ENCODE measurements around the gene KBTBD3. TPM values are rescaled to one million over a fixed set of nuclear protein-coding genes. Genes with fewer than 3 reads are reported as not detected.

Gene KBTBD3
- total RNA-seq = 5.5 and 5.8 TPM in 2 replicates

GRCh38 chr11:106076919-106077608 is at the start of gene KBTBD3:
Gene KBTBD3 (minus strand): TSS chr11:106077347. CDS start chr11:106059097, 18,250 bp downstream.

GRCh38 chr11:106077609-106078455 is 685 bp upstream of the KBTBD3 start, which contains the start of gene AASDHPPT:
Gene AASDHPPT (plus strand): TSS chr11:106077662. CDS start chr11:106077711, 49 bp downstream.

GRCh38 chr11:106021967-106022794 is 55.0 kb downstream of the KBTBD3 start, which contains the start of gene MSANTD4:
Gene MSANTD4 (minus strand): TSS chr11:106022240. CDS start chr11:106010917, 11,323 bp downstream.

Other genes with a start within 250 kb of the KBTBD3 start
- gene MSANTD4, start 55.1 kb downstream of the KBTBD3 start, total RNA-seq = 42.8 and 48.7 TPM in 2 replicates
- gene AASDHPPT, start 315 bp upstream of the KBTBD3 start, total RNA-seq = 35.9 and 45.0 TPM in 2 replicates

All from aortic smooth muscle cell (primary cell).